DOHH2 (cell line): ENCODE data around the gene SYTL5.

Experiments
- H3F3A ChIP-seq: fragments of 200-600 bp; sonication (generic), shearing (Covaris generic); 2 replicates; pipeline ENCODE4 v1.6.0; 2016; ENCODE audit warnings: antibody characterized with exemption, mild to moderate bottlenecking; ENCODE audit not compliant: control insufficient read depth, insufficient read depth
- H3K27ac ChIP-seq: fragments of 200-600 bp; sonication (generic); 2 replicates; pipeline ENCODE4 v1.5.1; 2014; ENCODE audit warnings: low read depth, mild to moderate bottlenecking, low read length, moderate library complexity
- H3K27me3 ChIP-seq: fragments of 200-600 bp; sonication (generic); 2 replicates; pipeline ENCODE4 v1.6.1; 2014; ENCODE audit warnings: mild to moderate bottlenecking, low read length, mixed read lengths; ENCODE audit not compliant: control insufficient read depth
- H3K36me3 ChIP-seq: fragments of 200-600 bp; sonication (generic); 2 replicates; pipeline ENCODE4 v1.6.1; 2014; ENCODE audit warnings: mild to moderate bottlenecking, low read length, moderate library complexity, mixed read lengths; ENCODE audit not compliant: control insufficient read depth
- H3K4me1 ChIP-seq: fragments of 200-600 bp; sonication (generic); 2 replicates; pipeline ENCODE4 v1.6.1; 2014; ENCODE audit warnings: mild to moderate bottlenecking, low read length, mixed read lengths; ENCODE audit not compliant: control insufficient read depth
- H3K4me2 ChIP-seq: fragments of 200-600 bp; sonication (generic); 2 replicates; pipeline ENCODE4 v1.6.0; 2014; ENCODE audit warnings: mild to moderate bottlenecking, low read length, moderate library complexity
- H3K4me3 ChIP-seq: fragments of 200-600 bp; sonication (generic); 2 replicates; pipeline ENCODE4 v1.5.1; 2014; ENCODE audit warnings: mild to moderate bottlenecking, low read length, mixed read lengths
- H3K79me2 ChIP-seq: fragments of 200-600 bp; sonication (generic); 2 replicates; pipeline ENCODE4 v1.6.1; 2014; ENCODE audit warnings: mild to moderate bottlenecking, low read length, mixed read lengths; ENCODE audit not compliant: control insufficient read depth
- H3K9me2 ChIP-seq: fragments of 200-600 bp; sonication (generic); replicated peaks from 2 replicates; pipeline ENCODE4 v1.6.1; 2014; ENCODE audit warnings: mild to moderate bottlenecking, low read length, mixed read lengths; ENCODE audit not compliant: control insufficient read depth
- H3K9me3 ChIP-seq: fragments of 200-600 bp; sonication (generic); 2 replicates; pipeline ENCODE4 v1.6.1; 2014; ENCODE audit warnings: antibody characterized with exemption, low read length, mixed read lengths; ENCODE audit not compliant: control insufficient read depth, insufficient read depth
- H4K20me1 ChIP-seq: fragments of 200-600 bp; sonication (generic); 2 replicates; pipeline ENCODE4 v1.6.0; 2014; ENCODE audit warnings: low read depth, mild to moderate bottlenecking, antibody characterized with exemption, low read length, moderate library complexity; ENCODE audit not compliant: control insufficient read depth, insufficient read depth
- EZH2phosphoT487 ChIP-seq: fragments of 200-600 bp; sonication (generic); IDR thresholded peaks from 2 replicates; pipeline ENCODE4 v1.6.1; 2017; ENCODE audit warnings: borderline replicate concordance, mild to moderate bottlenecking, antibody characterized with exemption, low read length, moderate library complexity, mixed read lengths
- TF ChIP-seq, protein P1 (sequence below): fragments of 200-600 bp; sonication (generic); IDR thresholded peaks from one replicate; pipeline ENCODE4 v1.5.1; 2014; ENCODE audit warnings: antibody characterized with exemption, mild to moderate bottlenecking, low read depth, low read length; ENCODE audit not compliant: poor library complexity, severe bottlenecking

The SYTL5 gene

DNA sequence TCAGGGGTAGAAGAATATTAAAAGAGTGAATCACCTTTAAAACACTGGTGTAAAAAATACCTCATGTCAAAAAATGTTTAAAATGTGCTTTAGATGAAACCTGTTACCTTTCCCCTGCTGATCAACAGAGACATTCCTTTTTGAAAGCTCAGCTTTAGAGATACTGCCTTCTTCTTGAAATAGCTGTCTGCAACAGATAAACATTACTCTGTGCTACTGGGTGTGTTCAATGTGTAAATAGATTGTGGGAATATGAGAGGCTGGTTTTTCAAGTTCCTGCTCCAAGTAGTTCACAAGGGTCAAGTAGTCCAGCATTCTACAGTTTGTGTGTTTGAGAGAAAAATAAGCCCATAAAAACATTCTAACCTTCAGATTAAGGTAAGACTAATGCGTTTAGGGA, at the start of gene SYTL5:
Gene SYTL5, plus strand, starts transcription at position 263 of the 400 bp plus-strand sequence. CDS start 27,337 bp downstream, outside the sequence.
- Histone ChIP-seq H3K36me3 (no peaks in the 10 kb centered on the region), H3K79me2 (no peaks in the 10 kb centered on the region), H3K4me3 (no peak within 1 kb of the TSS), H3K9me3 (no peaks in the 10 kb centered on the region), H3K4me2 (no peak within 1 kb of the TSS), H3K27ac (no peak within 1 kb of the TSS), H3K9me2 (no peaks in the 10 kb centered on the region), H3F3A (no peaks in the 10 kb centered on the region), H4K20me1 (no peaks in the 10 kb centered on the region), H3K4me1 (no peaks in the 10 kb centered on the region), H3K27me3 (no peaks in the 10 kb centered on the region)
- no peak for TF ChIP-seq EZH2phosphoT487

DNA sequence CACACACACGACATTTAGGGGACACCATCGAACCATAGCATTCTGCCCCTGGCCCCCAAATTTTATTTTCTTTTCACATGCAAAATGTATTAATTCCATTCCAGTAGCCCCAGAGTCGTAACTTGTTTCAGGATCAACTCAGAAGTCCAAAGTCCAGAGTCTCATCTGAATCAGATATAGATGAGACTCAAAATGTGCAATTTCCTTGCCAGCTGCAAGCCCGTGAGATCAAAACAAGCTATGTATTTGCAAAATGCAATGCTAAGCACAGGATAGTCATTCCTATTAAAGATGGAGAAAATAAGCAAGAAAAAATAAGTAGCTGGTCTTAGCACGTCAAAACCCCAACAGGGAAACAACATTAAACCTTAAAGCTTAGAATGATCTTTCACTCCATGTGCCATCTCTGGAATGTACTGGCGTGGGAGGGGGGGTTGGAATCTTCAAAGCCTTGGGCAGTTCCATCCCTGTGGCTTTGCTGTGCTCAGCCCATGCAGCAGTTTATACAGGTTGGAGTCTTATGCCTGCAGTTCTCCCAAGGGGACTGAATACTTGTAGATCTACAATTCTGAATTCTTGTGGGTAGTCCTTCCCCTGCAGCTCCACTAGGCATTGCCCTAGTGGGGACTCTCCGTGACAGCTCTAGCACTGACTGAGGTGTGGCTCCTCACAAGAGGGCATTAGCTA, 47.7 kb upstream of the SYTL5 start:
- H3K4me3 ChIP-seq = no peak overlapping the region
- no peaks in the 10 kb centered on the region for H3K36me3 ChIP-seq
- H3K9me2 ChIP-seq = no peaks in the 10 kb centered on the region
- H3K9me3 ChIP-seq = no peaks in the 10 kb centered on the region
- H3F3A ChIP-seq = no peaks in the 10 kb centered on the region
- no peak overlapping the region for H3K4me2 ChIP-seq
- no peak overlapping the region for H3K27ac ChIP-seq
- no peaks in the 10 kb centered on the region for H4K20me1 ChIP-seq
- TF ChIP-seq, protein P1, sequence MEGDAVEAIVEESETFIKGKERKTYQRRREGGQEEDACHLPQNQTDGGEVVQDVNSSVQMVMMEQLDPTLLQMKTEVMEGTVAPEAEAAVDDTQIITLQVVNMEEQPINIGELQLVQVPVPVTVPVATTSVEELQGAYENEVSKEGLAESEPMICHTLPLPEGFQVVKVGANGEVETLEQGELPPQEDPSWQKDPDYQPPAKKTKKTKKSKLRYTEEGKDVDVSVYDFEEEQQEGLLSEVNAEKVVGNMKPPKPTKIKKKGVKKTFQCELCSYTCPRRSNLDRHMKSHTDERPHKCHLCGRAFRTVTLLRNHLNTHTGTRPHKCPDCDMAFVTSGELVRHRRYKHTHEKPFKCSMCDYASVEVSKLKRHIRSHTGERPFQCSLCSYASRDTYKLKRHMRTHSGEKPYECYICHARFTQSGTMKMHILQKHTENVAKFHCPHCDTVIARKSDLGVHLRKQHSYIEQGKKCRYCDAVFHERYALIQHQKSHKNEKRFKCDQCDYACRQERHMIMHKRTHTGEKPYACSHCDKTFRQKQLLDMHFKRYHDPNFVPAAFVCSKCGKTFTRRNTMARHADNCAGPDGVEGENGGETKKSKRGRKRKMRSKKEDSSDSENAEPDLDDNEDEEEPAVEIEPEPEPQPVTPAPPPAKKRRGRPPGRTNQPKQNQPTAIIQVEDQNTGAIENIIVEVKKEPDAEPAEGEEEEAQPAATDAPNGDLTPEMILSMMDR = no peak
- TF ChIP-seq EZH2phosphoT487 = no peak
- no peaks in the 10 kb centered on the region for H3K79me2 ChIP-seq
- H3K27me3 ChIP-seq = no peaks in the 10 kb centered on the region
- no peaks in the 10 kb centered on the region for H3K4me1 ChIP-seq

DNA sequence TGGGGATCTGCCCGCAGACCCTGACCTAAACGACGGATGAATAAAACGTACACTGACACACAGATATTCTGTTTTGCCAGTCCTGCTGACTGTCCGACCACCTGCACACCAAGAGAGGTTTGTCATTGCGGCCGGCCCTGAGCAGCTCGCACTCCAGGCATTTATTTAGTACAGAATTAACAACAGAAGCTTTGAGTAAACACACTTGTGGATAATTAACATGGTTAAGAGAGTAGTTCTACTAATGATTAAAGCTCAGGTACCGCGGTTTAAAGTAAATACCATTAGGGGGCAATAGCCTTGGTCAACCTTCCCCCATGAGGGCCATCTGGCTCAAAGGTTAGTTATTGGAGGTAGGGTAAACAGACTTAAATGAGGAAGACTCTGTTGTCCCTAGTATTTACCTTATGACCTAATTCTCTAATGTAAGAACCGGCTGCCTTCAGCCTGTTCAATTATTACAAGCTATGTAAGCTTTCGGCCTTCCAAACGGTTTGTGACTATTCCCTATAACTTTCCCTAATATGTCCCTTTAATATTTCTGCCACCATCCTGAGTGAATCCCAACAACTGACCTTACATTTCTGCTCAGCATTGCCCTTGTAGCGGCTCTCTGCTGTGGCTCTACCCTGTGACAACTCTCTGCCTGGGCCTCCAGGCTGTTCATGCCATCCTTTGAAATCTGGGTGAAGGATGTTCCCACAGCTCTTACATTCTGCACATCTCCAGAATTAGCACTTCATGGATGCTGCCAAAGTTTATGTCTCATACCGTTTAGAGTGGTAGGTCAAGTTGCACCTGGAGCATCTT, 46.9 kb upstream of the SYTL5 start:
- Histone ChIP-seq H3F3A (no peaks in the 10 kb centered on the region), H3K9me2 (no peaks in the 10 kb centered on the region), H4K20me1 (no peaks in the 10 kb centered on the region), H3K36me3 (no peaks in the 10 kb centered on the region), H3K4me2 (no peak overlapping the region), H3K4me1 (no peaks in the 10 kb centered on the region), H3K9me3 (no peaks in the 10 kb centered on the region), H3K79me2 (no peaks in the 10 kb centered on the region), H3K4me3 (no peak overlapping the region), H3K27me3 (no peaks in the 10 kb centered on the region), H3K27ac (no peak overlapping the region)
- TF ChIP-seq, protein P1 = no peak

DNA sequence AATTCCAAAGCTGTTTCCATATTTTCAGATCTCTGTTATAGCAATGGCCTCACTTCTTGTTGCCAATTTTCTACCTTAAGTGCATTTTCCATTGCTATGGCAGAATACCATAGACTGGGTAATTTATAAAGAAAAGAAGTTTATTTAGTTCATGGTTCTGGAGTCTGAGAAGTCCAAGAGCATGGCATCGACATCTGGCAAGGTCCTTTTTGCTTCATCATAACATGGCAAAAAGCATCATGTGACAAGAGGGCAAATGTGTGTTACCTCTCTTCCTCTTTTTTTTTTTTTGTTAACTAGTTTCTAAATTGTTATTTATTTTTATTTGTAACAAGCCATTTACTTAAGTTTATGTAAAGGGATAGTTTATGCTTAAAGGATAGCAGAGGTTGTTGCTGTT, 45.2 kb upstream of the SYTL5 start:
- H4K20me1 ChIP-seq = no peaks in the 10 kb centered on the region
- no peaks in the 10 kb centered on the region for H3K9me2 ChIP-seq
- no peaks in the 10 kb centered on the region for H3K4me1 ChIP-seq
- H3K4me2 ChIP-seq = no peak overlapping the region
- no peak overlapping the region for H3K4me3 ChIP-seq
- no peaks in the 10 kb centered on the region for H3K79me2 ChIP-seq
- no peaks in the 10 kb centered on the region for H3K36me3 ChIP-seq
- no peaks in the 10 kb centered on the region for H3K9me3 ChIP-seq
- no peak for TF ChIP-seq EZH2phosphoT487
- TF ChIP-seq, protein P1 = no peak
- H3F3A ChIP-seq = no peaks in the 10 kb centered on the region
- no peaks in the 10 kb centered on the region for H3K27me3 ChIP-seq
- no peak overlapping the region for H3K27ac ChIP-seq
